NCI-H82 (cell line): ENCODE measurements around the gene ECI2.
"Not testable (repeated sequence)": the region's sequence is repeated elsewhere in the genome, so short reads cannot be mapped to it uniquely, and the experiment has no call there.

Experiments used
- DNase-seq: peaks from one replicate; lab custom pipeline; 2025; lab: John Stamatoyannopoulos, UW

The ECI2 gene

DNA sequence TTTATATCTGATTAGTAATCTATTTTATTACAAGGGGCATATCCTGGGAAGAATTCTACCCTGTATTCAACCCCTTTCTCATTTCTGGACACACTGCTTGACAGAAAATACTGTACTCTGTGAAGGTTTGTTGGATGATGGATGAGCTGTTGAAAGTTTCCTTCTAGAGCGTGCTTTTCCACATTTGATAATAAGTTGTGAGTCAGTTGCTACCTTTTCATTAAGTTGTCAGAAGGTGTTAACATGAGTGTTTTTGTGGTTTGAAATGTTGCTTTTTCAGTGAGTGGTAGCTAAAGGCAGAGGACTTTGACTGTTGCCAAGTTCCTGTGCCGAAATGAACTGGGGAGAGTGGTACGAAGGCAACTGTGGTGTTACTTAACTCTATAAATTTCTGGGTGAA is 3.9 kb upstream of the ECI2 start:
- DNase-seq: no peak

DNA sequence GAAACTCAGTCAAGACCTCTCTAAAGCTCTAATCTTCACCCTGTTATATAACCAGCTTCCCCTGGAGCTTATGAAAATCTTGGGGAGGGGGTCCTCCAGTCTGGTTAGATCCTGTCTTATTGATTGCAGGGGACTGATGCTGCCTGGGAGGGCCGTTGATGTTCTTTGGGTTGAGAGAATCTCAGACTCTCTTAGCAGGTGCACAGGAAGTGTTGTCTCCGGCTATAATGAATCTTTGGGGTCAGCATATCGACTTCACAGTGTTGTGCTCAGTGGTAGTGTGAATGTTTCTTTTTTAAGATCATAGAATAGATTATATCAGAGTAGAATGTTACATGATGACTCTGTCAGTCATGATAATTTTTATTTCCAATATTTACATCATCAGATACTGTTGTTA is 2.8 kb upstream of the ECI2 start:
- DNase-seq: peak; percentile 20

DNA sequence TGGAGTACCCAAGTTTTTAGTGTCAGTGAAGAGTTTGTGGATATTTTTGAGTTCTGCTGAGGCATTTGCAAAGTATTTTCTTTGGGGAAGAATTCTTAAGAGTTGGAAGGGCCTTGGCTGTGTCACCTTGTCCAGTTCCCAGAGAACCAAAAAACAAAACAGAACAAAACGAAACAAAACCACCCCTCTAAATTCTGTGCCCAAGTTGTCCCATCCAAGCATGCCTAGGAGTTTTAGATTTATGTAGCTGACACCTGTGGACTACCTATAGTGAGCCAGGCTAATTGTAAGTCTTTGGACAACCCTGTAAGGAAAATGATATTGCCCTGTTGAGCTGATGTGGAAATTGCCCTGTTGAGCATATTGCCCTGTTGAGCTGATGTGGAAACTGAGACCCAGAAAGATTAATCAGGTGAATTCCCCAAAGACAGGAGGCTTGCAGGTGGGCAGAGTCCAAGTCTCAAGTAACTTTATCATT is 1.0 kb upstream of the ECI2 start:
- no peak for DNase-seq

DNA sequence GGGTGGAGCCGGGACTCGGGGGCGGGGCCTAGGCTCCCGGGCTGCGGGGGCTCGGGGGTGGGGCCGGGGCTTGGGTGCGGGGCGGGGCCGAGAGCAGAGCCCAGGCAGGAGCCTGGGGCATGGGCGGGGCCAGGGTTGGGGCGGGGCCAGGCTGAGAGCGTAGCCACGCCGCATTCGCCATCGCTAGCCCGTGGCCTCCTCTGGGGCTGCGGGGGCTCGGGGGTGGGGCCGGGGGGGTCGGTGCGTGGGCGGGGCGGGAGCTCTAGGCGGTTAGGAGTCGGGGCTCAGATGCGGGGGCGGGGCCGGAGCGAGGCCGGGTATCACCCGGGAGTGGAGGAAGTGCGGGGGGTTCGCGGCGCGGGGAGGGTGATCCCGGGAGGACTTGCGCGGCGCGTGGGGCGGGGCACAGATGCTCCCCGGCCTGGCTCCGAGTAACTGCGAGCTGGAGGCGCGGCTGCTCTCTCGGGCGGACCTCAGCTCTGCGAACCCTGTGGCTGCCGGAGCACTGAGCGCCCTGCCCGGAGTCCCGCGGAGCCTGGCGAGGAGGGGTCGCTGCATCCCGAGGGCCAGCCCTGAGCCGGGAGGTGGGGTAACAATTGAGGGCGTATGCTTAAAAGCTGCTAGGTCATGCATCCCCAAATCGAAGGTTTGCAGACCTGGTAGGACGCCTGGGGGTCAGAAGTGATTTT is 434 bp upstream of the ECI2 start:
- peak; percentile 98 for DNase-seq

DNA sequence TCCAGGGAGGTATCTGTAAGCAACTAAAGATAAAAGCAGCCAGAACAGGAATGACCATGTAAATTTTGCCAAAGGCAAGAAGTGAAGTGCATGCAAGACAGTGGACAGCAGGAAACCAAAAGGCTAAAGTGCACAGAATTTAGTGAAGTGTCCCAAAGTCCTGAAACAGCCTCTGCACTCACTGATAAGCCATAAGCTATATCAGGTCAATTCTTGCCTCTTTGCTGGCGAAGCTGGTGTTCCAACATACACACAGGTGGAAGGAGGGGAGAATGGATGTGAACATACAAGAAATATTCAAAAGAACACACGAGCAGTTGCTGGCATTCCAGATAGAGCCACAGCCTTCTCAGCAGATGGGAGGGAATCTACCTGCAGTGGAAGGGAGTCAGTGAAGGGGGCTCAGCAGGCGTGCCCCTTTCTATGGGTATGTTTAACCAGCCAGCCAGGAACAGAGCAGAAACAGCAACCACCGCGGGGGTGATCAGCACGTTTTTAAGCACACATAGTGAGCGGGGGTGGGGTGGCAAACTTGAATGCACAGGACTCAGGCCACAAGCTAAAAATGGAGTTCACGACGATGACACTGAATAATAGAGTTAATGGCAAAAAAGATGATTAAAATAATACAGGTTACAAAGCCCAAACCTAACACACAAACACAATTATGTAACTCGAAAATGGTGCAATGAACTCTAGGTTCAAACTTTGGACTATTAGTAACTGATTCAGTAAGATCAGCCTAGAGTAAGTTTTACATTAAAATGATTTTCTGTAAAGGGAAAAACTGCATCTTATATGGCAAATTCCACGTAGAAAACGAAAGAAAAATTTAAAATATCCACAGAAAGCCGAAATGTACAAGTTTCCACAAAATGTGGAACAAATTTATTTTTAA is 1.2 kb downstream of the ECI2 start:
- DNase-seq: peak; percentile 72

DNA sequence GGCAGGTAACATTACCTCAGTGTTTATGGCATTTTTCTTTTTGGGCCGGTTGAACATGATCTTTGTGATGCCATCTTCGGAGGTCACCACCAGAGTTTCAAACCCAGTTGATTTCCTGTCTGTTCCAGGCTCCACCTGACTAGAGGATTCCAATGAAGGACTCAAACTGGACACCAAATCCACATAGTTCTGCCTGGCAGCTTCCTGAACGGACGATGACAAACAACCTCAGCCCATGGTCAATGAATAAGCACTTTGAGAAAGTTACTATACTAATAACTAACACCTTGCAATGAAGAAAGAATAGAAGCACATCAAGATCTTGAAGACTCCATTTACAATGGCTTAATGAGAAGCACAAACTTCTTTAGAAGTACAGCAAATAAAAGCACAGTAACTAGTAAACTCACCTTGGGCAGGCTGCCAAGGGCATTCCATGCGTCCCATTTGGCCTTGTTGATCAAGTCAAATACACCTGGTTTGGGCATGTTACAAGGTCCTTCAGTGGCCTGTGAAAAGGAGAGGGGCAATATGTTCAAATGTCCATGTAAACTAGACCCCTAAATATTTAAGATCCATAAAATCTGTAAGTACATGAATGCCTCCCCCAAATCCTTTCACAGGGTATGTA is 4.9 kb downstream of the ECI2 start:
- no peak for DNase-seq

DNA sequence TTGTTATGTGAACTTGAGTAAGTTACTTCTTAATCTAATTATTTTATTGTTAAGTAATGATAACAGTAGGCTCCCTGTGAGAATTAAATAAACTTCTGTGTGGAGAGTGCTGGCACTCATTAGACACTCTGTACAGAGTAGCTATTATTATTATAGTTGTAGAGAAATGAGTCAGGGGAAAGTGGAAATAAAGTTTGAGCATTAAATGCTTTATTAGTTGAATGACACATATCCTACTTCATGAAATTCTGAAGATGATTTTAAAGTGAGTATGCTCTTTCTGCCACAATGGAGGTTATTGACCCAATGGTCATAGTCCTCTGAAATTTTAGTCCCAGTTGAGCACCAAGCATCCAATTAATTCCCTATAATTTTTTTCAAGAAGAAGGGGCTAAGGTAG is 5.9 kb downstream of the ECI2 start:
- no peak for DNase-seq

DNA sequence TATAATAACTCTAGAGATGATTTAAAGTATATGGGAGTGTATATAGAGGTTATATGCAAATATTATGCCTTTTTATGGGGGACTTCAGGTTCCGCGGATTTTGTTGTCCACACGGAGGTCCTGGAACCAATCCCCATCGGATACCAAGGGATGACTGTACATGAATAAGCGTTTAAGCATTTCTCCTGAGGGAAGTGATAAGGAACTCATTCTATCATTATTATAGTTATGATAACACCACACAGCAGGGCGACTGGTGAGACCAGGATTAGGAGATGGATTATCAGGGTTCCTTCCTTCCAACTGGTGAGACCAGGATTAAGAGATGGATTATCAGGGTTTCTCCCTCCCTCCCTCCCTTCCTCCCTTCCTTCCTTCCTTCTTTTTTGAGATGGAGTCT is 6.6 kb downstream of the ECI2 start:
- peak; percentile 79 for DNase-seq

DNA sequence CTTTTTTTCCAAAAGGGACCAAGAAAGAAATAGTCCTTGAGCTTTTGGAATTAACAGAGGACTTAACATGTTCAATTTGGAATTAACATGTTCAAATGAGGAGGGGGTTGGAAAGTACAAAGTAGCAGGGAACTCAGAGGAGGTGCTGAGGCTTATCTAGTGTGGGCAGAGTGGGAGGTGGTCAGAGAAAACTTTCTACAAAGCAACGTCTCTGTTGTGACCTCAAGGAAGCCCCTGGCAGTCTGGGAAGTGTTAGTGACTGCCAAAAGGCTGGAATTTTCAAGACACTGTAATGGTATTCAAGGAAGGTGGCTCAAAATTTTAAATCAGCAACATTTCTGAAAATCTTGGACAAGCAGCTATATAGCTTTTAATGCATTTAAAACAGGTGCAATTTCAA is 7.3 kb downstream of the ECI2 start:
- DNase-seq: no peak

DNA sequence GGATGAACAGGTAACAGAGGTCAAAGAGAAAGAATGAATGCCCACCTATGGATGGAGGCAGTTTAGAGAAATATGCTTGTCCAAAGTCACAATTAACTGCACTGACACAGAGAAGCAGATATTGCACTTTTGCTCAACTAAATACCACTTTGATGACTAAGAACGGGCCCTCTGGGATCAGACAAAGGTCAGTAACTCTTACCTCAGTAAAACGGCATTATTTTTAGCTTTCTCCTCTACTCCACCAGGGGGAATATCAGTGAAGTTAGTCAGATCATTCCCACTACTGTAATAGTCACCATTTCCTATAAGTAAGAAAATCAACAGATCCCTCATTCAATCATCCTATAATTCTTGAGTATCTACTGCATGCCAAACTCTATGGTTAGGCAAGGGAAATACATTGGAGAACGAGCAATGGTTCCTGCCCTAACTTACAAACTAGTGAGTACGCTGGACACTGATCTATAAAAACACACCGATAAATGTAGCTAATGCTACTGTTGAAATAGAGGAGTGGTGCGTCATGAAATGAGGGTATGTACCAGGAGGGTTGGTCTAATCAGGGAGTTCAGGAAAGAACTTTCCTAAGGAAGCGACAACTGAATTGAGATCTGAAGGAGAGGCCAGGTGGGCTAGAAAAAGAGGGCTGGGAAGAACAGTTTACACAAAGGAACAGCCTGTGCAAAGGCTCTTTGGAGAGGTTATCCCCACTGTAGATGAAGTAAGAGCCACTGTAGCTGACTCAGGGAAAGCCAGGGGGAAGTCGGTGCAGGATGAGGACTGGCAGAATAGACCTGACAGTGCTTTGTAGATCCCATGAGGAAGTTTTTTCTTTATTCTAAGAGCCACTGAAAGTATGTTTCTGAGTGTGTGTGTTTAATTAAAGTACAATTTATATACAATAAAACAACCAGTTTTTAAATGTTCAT is 9.2 kb downstream of the ECI2 start:
- no peak for DNase-seq

DNA sequence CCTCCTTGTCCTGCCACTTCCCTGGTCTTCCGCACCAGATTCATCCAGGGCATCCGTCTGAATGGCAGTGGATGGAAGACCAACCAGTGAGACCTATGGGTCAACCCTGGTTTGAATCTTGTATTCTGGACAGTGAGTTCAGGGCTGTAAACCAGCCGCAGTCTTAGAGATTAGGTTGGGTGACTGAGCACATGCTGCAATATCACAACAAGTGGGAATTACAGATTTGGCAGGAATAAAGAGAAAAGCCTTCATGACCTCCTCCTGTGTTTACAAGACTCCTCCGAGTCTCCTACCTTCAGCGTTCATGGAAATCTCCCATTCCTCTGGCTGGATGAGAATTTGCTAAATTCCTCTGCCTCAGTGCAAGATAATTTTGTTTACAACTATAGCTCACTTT is 9.9 kb downstream of the ECI2 start:
- DNase-seq: peak; percentile 59

DNA sequence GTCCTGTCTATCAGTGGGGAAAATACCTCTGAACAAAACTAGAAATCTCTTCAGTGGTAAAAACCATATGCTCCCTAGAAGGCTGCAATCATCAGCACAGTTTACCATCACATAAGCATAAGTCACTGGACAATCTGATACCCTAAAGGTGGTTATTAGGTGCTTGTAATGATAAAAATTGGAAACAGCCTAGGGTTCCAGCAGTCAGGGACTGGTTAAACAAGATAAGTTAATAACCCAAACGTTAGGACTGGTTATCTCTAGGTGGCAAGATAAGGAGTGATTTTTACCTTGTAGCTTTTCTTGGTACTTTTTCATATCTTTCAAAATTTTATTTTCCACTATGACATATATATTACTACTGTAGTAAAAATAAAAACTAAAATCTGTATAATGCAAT is 11.0 kb downstream of the ECI2 start:
- DNase-seq: no peak

DNA sequence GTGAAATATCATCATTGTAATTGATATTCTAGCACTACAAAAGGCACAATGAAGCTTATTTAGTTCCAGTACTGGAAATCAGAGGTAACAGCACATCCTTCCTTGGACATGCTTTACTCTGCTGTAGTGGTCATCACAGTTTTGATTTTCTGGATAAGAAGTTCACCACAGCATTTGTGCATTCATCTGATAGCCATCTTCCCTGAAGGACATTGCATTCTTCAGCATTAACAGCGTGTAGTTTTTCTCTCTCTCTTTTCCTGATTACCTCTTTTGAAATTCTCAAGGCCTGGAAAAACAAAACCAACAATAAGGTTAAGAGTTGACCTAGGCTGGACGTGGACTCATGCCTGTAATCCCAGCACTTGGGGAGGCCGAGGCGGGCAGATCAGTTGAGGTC is 19.6 kb downstream of the ECI2 start:
- no peak for DNase-seq

DNA sequence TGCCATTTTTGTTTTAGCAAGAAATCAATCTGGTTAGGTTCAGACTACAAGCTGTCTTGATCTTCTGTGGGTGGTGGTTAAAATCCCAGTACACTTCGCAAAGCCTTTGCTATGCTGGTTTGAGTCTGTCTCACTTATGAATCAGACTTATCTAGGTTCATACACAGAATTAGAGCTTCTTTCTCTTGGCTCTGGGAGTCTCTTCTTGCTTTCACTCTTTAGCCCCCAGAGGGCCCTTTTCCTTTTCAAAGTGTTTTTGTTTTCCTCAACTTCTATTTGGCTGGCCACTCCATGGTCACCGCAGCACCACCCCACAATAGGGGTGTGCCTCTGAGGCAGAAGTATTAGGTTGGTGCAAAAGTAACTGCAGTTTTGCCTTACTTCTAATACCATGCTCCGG is 21.3 kb downstream of the ECI2 start:
- no peak for DNase-seq

DNA sequence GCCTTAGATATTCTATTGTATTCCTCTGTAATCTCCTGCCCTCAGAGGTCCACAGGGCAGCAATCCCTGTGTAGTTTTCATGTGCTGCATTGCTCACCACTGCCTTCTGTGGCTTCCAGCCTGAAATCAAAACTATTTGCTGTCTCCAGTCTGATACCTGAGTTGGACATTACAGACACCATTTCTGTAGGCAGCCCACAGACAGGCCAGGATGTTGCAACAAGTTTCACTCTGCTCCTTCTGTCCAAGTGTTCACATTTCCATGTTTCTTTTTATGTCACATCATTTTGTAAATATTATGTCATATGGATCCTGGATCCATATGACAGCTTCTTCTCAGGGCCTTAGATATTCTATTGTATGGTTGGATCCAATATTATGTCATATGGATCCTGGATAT is 21.7 kb downstream of the ECI2 start:
- no peak for DNase-seq

DNA sequence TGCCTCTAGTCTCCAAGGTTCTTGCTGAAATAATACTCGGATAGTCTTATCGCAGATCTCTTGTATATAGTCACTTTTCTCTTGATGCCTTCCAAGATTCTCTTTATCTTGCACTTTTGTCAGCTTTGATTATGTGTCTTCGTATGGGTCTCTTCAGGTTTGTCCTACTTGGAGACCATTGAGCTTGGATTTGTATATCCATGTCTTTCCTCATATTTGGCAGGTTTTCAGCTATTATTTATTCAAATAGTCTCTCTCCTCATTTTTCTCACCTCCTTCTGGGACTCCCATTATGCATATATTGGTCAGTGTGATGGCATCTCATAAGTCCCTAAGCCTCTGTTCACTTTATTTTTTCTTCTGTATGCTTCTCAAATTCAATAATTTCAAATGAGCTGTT is 23.0 kb downstream of the ECI2 start:
- DNase-seq: no peak

DNA sequence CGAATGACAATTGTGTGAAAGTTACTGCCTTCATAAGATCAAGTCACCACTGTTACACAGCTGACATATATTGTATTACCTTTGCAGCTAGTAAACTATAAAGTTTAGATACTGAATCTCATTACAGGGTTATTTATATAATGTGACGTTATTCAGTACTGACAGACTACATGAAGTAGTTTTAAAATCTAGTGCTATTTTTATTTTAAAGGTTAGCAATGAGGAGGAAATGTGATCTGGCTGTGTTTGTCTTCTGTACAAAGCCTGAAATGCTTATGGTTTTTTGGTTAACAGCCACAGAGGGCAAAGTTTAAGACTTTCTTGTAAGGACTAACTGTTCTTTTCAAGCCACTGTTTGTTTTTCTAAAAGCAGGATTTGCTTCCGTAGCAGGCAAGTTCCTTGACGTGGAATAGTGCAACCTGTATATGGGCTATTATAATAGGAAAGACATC is 26.0 kb downstream of the ECI2 start:
- not testable (repeated sequence) for DNase-seq

DNA sequence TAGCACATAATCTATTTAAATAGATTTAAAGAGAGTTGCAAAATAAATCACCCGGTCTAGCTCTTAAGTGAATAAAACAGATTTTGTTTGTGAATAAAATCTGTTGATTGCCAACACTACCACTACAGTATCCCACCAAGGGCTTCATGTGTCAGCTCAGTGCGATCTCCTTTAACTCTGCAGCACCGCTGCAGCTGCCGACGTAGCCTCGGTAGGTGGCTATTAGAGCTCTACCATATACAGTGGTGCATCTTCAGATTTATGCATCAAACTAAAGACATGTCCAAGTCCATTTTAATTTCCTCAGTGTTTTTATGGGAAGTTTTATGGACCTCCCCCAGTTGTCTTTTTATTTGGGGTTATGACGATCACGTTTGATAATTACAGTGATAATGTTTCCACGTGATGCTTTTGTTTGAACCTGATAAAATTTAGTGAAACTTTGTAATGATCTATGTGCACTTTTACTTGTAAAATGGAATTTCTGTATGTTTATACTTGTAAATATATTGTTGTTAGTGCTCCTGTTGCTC is 26.7 kb downstream of the ECI2 start:
- peak; percentile 75 for DNase-seq

DNA sequence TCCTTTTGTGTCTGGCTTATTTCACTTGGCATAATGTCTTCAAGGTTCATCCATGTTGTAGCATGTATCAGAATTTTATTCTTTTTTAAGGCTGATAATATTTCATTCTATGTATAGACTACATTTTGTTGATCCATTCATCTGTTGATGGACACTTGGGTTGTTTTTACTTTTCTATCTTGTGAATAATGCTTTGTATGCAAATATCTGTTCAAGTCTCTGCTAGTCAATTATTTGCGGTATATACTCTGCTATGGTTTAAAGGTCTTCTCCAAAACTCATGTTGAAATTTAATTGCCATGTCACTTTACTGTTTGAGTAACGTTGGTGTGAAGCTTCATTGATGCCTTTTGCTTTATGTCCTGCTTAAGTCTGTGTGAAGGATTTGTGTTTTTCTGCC is 27.5 kb downstream of the ECI2 start:
- DNase-seq: no peak

DNA sequence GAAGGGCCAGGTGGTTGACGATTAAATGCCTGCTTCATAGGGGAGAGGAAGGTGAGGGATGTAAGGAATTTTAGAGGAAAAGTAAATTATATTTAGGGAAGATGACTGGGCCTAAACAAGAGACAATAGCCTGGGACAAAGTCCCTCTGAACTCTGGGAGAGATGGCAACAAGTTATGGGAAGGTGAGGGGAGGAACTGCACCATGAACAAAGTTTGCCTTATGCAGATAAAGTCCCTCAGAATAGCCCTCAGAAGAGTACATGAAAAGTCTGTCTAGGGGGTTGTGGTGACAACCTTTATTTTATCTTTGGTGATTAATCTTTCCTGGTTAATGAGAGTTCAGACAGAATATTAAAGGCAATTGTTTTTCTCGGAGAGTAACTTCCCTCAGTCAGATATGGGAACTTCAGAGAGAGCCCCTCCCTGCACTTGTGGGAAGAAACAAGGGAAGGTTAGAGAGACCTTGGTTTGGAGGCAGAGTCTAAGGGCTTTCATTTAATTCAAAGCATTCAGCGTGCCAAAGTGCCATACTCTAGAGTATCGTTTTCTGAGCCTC is 29.3 kb downstream of the ECI2 start:
- peak; percentile 40 for DNase-seq

DNA sequence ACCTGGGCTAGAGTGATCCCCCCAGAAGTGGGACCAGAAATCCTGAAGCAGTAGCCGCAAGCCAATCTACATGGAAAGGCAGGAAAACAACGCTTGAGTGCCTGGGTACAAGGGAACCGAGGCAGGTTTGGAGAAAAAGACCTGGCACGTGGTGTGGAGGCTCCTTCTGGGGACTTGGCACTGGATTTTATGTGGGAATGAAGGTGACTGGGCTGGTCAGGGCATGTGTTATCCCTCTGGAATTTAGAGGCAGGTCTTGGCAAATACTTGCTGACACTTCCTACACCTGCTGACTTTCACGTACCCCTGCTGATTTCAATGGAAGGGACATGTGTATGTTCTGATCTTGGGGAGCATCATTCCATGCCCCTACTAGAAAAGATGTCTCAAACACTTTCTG is 31.4 kb downstream of the ECI2 start:
- DNase-seq: peak; percentile 14
